Transverse colon (tissue), 4 donors: Measurements from ENCODE around the gene PCYT1A. TPM values are rescaled to one million over a fixed set of nuclear protein-coding genes. Genes with fewer than 3 reads are reported as not detected.

Experiments used
- DNase-seq: peaks from one replicate; pipeline ENCODE4 v3.0.0-alpha.2; 2019
- H3K27ac ChIP-seq, 4 donors: fragments of 200-600 bp; sonication (generic); 2 replicates each; pipeline ENCODE4 v1.5.1; 2016 to 2018; ENCODE audit warnings: inconsistent platforms in 4 of 4
- H3K27me3 ChIP-seq: fragments of 200-600 bp; sonication (generic); 2 replicates; pipeline ENCODE4 v1.5.1; 2017; ENCODE audit warnings: inconsistent platforms
- H3K36me3 ChIP-seq, 4 donors: fragments of 200-600 bp; sonication (generic); 2 replicates each; pipeline ENCODE4 v1.5.1; 2017 to 2019; ENCODE audit warnings: inconsistent platforms in 4 of 4
- H3K4me1 ChIP-seq, 4 donors: fragments of 200-600 bp; sonication (generic); 2 replicates each; pipeline ENCODE4 v1.5.1; 2017 to 2020; ENCODE audit warnings: inconsistent platforms in 4 of 4
- H3K4me3 ChIP-seq, 4 donors: fragments of 200-600 bp; sonication (generic); 1 replicate in 1 of 4; 2 replicates in 3 of 4; pipeline versions ENCODE4 v1.5.1 to v1.6.1; 2017 to 2019; ENCODE audit warnings: inconsistent platforms in 4 of 4
- H3K9me3 ChIP-seq, 2 donors: fragments of 200-600 bp; sonication (generic); 2 replicates each; pipeline ENCODE4 v1.5.1; 2017 to 2019; ENCODE audit warnings: inconsistent platforms in 2 of 2
- EP300 ChIP-seq: sonication (generic); formaldehyde crosslinking; IDR thresholded peaks from one replicate; pipeline ENCODE4 v1.6.1; 2017; ENCODE audit warnings: antibody characterized with exemption, low read depth
- POLR2A ChIP-seq: fragments of 450-650 bp; IDR thresholded peaks from one replicate; pipeline ENCODE4 v1.6.1; 2016; ENCODE audit warnings: antibody characterized with exemption, mild to moderate bottlenecking, moderate library complexity
- POLR2AphosphoS5 ChIP-seq, 3 donors: sonication (generic); formaldehyde crosslinking; IDR thresholded peaks; one replicate each; pipeline ENCODE4 v1.6.1; 2016; ENCODE audit warnings: antibody characterized with exemption in 3 of 3
- WGBS, 2 donors: methylation state at CpG; one replicate each; pipeline ENCODE4 v1.1.5; 2018; ENCODE audit warnings: low coverage in 1 of 2; 5-methylcytosine and 5-hydroxymethylcytosine counted together
- in situ Hi-C, 4 donors: fragments of 200-750 bp; cut with MboI; loops; one replicate each; pipeline versions ENCODE4 v1.15.0 to v1.15.1; 2017; ENCODE audit warnings: low sequenced_read_pairs in 3 of 4, low pct_ligation_motif_present in 1 of 4, low pct_unique_long_range_greater_than_20kb in 1 of 4
- intact Hi-C: fragments of 100-400 bp; cut with DNase I; formaldehyde crosslinking; loops from one replicate; pipeline ENCODE4 v1.15.1; 2023; ENCODE audit warnings: low total_unique reads
- total RNA-seq, 4 donors: library from RNA; depleted of rRNA; stranded (reverse); fragments of >200 nt; gene quantifications; one replicate each; pipeline ENCODE4 v1.1.0, GENCODE V29; 2016
- TF ChIP-seq, protein P1 (sequence below), 5 experiments: fragments of 200-600 bp in 3 of 5; fragments of 450-650 bp in 2 of 5; sonication (generic) in 3 of 5; IDR thresholded peaks; 1 replicate in 2 of 5; 2 replicates in 3 of 5; pipeline ENCODE4 v1.5.1; 2016 to 2017; ENCODE audit warnings: antibody characterized with exemption in 5 of 5, inconsistent platforms in 3 of 5, mild to moderate bottlenecking in 2 of 5, moderate library complexity in 1 of 5

The PCYT1A gene
- 100 to 1,000 TPM in 1 of 4 donors, 10 to 100 TPM in 3; 50.1 to 104 (median 76.2) TPM for total RNA-seq

DNA sequence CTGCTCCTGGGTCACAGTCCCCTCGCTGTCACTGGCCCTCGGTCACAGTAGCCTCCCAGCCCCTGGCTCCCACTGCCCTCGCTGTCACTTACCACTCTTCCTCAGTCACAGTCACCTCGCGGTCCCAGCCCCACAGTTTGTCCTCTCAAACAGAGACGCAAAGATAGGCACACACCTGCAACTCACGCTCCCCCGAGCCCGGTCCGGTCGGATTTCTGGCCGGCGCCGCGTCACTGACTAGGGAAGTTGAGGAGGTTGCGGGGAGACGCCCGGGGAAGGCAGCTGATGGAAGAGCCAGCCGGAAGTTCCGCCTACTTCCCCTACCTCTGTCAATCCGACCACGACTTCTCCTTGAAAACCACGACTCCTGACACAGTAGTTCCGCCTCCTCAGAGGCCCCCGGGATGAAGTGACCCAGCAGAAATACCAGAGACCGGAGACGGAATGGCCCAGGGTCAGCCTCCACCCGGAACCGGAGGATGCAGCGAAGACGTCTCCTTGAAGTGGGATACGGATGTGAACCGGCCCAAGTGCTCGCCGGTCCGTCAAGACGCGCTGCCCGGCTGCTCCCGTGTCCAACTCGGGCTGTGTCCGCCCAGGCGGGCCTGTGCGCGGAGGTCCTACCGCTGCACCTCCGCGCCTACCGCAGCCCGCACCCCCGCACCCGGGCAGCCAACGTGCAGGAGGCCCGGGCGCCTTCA is at the start of gene PCYT1A:
Gene PCYT1A, minus strand, starts transcription at position 287 of the 701 bp plus-strand sequence. CDS start 17,195 bp downstream, outside the sequence.
- Histone ChIP-seq H3K27ac (peak within 1 kb of the TSS; percentile 86 to 97 (median 94)), H3K9me3 (no peaks in the 10 kb centered on the region), H3K27me3 (no peaks in the 10 kb centered on the region), H3K36me3 (no peaks in the 10 kb centered on the region), H3K4me3 (peak within 1 kb of the TSS; percentile 46 to 82 (median 71)), H3K4me1 (peaks cover 12 to 37% (median 16%) of the 10 kb centered on the region in 4 donors)
- 0% methylated on average over 53 of the region's 55 CpGs; no CpG with 5 or more reads in 1 of the 2 donors for WGBS, 2 donors
- peak; percentile 92 for DNase-seq
- in situ Hi-C loops, result no loop called here
- intact Hi-C loops, result no loop called here
- no peak for TF ChIP-seq EP300
- peak; percentile 90 for TF ChIP-seq POLR2A
- peak; percentile 79 to 94 (median 91) for TF ChIP-seq POLR2AphosphoS5 (IDR thresholded peaks at IDR 0.05)
- TF ChIP-seq, protein P1, sequence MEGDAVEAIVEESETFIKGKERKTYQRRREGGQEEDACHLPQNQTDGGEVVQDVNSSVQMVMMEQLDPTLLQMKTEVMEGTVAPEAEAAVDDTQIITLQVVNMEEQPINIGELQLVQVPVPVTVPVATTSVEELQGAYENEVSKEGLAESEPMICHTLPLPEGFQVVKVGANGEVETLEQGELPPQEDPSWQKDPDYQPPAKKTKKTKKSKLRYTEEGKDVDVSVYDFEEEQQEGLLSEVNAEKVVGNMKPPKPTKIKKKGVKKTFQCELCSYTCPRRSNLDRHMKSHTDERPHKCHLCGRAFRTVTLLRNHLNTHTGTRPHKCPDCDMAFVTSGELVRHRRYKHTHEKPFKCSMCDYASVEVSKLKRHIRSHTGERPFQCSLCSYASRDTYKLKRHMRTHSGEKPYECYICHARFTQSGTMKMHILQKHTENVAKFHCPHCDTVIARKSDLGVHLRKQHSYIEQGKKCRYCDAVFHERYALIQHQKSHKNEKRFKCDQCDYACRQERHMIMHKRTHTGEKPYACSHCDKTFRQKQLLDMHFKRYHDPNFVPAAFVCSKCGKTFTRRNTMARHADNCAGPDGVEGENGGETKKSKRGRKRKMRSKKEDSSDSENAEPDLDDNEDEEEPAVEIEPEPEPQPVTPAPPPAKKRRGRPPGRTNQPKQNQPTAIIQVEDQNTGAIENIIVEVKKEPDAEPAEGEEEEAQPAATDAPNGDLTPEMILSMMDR (IDR thresholded peaks at IDR 0.05), result no peak

DNA sequence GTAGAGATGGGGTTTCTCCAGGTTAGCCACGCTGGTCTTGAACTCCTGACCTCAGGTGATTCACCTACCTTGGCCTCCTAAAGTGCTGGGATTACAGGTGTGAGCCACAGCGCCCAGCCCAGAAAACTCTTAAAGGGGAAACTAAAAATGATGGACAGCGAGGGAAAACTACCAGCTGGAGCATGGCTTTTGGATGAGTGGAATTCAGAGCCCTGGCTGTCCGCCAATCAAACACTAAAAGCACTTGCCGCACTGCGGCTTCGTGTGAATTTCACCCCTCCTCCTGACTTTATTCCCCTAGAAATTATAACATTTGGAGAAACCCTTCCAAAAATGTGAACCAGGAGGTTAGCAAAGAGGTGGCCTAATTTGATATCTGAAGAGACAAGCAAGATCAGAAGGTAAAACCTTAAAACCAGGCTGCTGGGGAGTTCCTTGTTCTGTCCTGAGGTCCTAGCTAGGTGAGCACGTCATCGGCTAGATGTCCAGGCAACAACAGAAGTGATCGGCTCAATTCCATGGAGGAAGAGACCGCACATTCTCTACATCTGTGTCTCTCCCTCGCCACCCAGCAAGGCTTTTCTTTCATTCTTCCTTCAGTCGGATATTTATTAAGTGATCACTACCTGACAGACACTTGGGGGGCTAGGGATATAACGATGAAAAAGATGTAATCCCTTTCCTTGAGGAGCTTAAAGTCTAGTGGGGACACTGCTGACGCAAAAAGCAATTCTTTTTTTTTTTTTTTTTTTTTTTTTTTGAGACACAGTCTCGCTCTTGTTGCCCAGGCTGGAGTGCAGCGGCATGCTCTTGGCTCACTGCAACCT is 49.0 kb upstream of the PCYT1A start:
- Histone ChIP-seq H3K4me1 (no peaks in the 10 kb centered on the region), H3K36me3 (no peaks in the 10 kb centered on the region), H3K27ac (no peak overlapping the region), H3K27me3 (no peaks in the 10 kb centered on the region), H3K4me3 (no peak overlapping the region), H3K9me3 (no peaks in the 10 kb centered on the region)
- WGBS, 2 donors, result 72 to 83% methylated on average over 13 to 17 of the region's 17 CpGs
- intact Hi-C loops (no loop called here), in situ Hi-C loops (no loop called here)
- TF ChIP-seq POLR2A (no peak), EP300 (no peak), POLR2AphosphoS5 (IDR thresholded peaks at IDR 0.05) (no peak)
- TF ChIP-seq, protein P1 (IDR thresholded peaks at IDR 0.05), result no peak
- DNase-seq, result no peak

DNA sequence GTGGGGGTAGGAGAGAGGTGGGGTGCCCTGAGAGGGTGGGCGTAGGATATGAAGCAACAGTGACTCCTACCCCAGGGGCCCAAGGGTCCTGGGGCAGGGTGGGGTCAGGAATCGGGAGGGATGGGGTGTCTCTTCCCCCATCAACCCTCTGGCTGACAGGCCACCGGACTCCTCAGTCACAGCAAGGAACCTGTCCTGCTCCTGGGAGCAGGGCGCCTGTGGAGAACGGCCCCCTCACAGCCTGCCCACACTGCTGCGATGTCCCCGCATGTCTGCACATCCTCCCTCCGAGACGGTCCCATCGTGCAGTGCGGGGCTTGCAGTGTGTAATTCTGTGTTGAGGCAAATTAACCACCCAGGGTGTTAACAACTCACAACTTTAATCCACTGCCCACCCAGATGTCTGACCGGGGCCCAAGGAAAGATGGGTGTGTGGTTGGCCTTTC is 48.0 kb upstream of the PCYT1A start:
- 77% methylated on average over 12 of the region's 12 CpGs; no CpG with 5 or more reads in 1 of the 2 donors for WGBS, 2 donors
- Histone ChIP-seq H3K4me1 (no peaks in the 10 kb centered on the region), H3K4me3 (no peak overlapping the region), H3K9me3 (no peaks in the 10 kb centered on the region), H3K27ac (no peak overlapping the region), H3K27me3 (no peaks in the 10 kb centered on the region), H3K36me3 (no peaks in the 10 kb centered on the region)
- TF ChIP-seq, protein P1 (IDR thresholded peaks at IDR 0.05), result no peak
- no peak for TF ChIP-seq POLR2AphosphoS5 (IDR thresholded peaks at IDR 0.05)
- no peak for TF ChIP-seq EP300
- no peak for TF ChIP-seq POLR2A
- DNase-seq, result no peak
- in situ Hi-C loops (no loop called here), intact Hi-C loops (no loop called here)

DNA sequence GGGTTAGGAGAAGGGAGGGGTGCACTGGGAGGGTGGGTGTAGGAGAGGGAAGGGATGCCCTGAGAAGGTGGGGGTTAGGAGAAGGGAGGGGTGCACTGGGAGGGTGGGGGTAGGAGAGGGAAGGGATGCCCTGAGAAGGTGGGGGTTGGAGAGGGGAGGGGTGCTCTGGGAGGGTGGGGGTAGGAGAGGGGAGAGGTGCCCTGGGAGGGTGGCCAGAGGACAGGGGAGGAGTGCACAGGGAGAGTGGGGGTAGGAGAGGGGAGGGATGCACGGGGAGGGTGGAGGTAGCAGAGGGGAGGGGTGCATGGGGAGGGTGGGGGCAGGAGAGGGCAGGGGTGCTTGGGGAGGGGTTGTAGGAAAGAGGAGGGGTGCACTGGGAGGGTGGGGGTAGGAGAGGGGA is 47.5 kb upstream of the PCYT1A start:
- intact Hi-C loops (no loop called here), in situ Hi-C loops (no loop called here)
- DNase-seq, result no peak
- no peaks in the 10 kb centered on the region for H3K4me1 ChIP-seq
- H3K9me3 ChIP-seq, result no peaks in the 10 kb centered on the region
- no peak overlapping the region for H3K27ac ChIP-seq
- H3K27me3 ChIP-seq, result no peaks in the 10 kb centered on the region
- TF ChIP-seq, protein P1 (IDR thresholded peaks at IDR 0.05), result no peak
- TF ChIP-seq POLR2AphosphoS5 (IDR thresholded peaks at IDR 0.05), result no peak
- no peak for TF ChIP-seq POLR2A
- no peak for TF ChIP-seq EP300
- H3K4me3 ChIP-seq, result no peak overlapping the region
- WGBS, 2 donors, result no CpG with 5 or more reads among the region's 1 CpG
- no peaks in the 10 kb centered on the region for H3K36me3 ChIP-seq
